ENCODE data around the gene APBB1IP.
"Not testable (repeated sequence)": the region's sequence is repeated elsewhere in the genome, so short reads cannot be mapped to it uniquely, and the experiment has no call there.

The APBB1IP gene

GRCh38 chr10:26474026-26474425 is 35.9 kb downstream of the APBB1IP start:
- TF ChIP-seq ZSCAN5A (tag by site-specific recombination; IDR thresholded peaks at IDR 0.05) (no peak), ZIC2 (tag by site-specific recombination; IDR thresholded peaks at IDR 0.05) (no peak), KLF16 (tag by site-specific recombination; IDR thresholded peaks at IDR 0.05) (no peak), ZNF324 (tag by site-specific recombination; IDR thresholded peaks at IDR 0.05) (no peak), WT1 (tag by site-specific recombination; IDR thresholded peaks at IDR 0.05) (no peak)
- no peaks in the 10 kb centered on the region for H3K4me1 ChIP-seq (ENCODE audit: control insufficient read depth, insufficient read depth, low read length)
- no peaks in the 10 kb centered on the region for H3K36me3 ChIP-seq (ENCODE audit: control insufficient read depth in 2 of 2, insufficient read depth in 1 of 2, low read length in 2 of 2)
- H3K4me3 ChIP-seq (ENCODE audit: low read depth, low read length): no peak overlapping the region
- CTCF ChIA-PET: no interaction called here
- no peak overlapping the region for H3K27ac ChIP-seq (ENCODE audit: extremely low read depth, low read depth, low read length)
- no peaks in the 10 kb centered on the region for H3K9me3 ChIP-seq (ENCODE audit: control insufficient read depth, insufficient read depth, low read depth, low read length)
- POLR2A ChIA-PET: no interaction called here

- H3K9me3 ChIP-seq (ENCODE audit: control insufficient read depth, insufficient read depth, low read depth, low read length); POLR2A ChIA-PET; H3K27ac ChIP-seq (ENCODE audit: extremely low read depth, low read depth, low read length): not testable (repeated sequence)
These were observed 36.7 kb downstream of the APBB1IP start for GRCh38 chr10:26474845-26475244.

GRCh38 chr10:26475386-26475785 is 37.2 kb downstream of the APBB1IP start:
- CTCF ChIA-PET: interaction anchor here (0.7 to 0.8 kb wide), 2 partner anchors 26 to 40 kb away, joined by 3 to 4 read pairs; no protein-coding TSS in a partner anchor
- H3K27ac ChIP-seq (ENCODE audit: extremely low read depth, low read depth, low read length): no peak overlapping the region

More at GRCh38 chr10:26474845-26475244, 36.7 kb downstream of the APBB1IP start:
- not testable (repeated sequence) for H3K36me3 ChIP-seq (ENCODE audit: control insufficient read depth in 2 of 2, insufficient read depth in 1 of 2, low read length in 2 of 2); H3K4me3 ChIP-seq (ENCODE audit: low read depth, low read length); H3K4me1 ChIP-seq (ENCODE audit: control insufficient read depth, insufficient read depth, low read length)
- CTCF ChIA-PET: interaction anchor here (0.7 kb wide), 1 partner anchor 40 kb away, joined by 4 read pairs; no protein-coding TSS in a partner anchor

GRCh38 chr10:26477501-26477900 is 39.4 kb downstream of the APBB1IP start:
- ChIA-PET CTCF (no interaction called here), POLR2A (no interaction called here)
- H3K36me3 ChIP-seq (ENCODE audit: control insufficient read depth in 2 of 2, insufficient read depth in 1 of 2, low read length in 2 of 2): no peaks in the 10 kb centered on the region
- H3K4me1 ChIP-seq (ENCODE audit: control insufficient read depth, insufficient read depth, low read length): no peaks in the 10 kb centered on the region
- no peaks in the 10 kb centered on the region for H3K9me3 ChIP-seq (ENCODE audit: control insufficient read depth, insufficient read depth, low read depth, low read length)
- TF ChIP-seq WT1 (tag by site-specific recombination; IDR thresholded peaks at IDR 0.05) (no peak), ZNF560 (tag by site-specific recombination; IDR thresholded peaks at IDR 0.05; ENCODE audit: borderline replicate concordance) (no peak), ZNF623 (tag by site-specific recombination; IDR thresholded peaks at IDR 0.05) (no peak), ZNF830 (tag by site-specific recombination; IDR thresholded peaks at IDR 0.05; ENCODE audit: low read depth) (no peak), ZNF423 (tag by site-specific recombination; IDR thresholded peaks at IDR 0.05) (no peak), ZNF792 (tag by site-specific recombination; IDR thresholded peaks at IDR 0.05) (no peak), ZBTB1 (tag by site-specific recombination; IDR thresholded peaks at IDR 0.05) (no peak), GLIS2 (tag by site-specific recombination; IDR thresholded peaks at IDR 0.05) (no peak), ZNF133 (tag by site-specific recombination; IDR thresholded peaks at IDR 0.05) (no peak), ZBTB7A (tag by site-specific recombination; IDR thresholded peaks at IDR 0.05; ENCODE audit: low read depth) (no peak), ZNF768 (tag by site-specific recombination; IDR thresholded peaks at IDR 0.05) (no peak), ZSCAN4 (tag by site-specific recombination; IDR thresholded peaks at IDR 0.05) (no peak), ZNF529 (tag by site-specific recombination; IDR thresholded peaks at IDR 0.05; ENCODE audit: insufficient replicate concordance) (no peak), ZNF549 (tag by site-specific recombination; IDR thresholded peaks at IDR 0.05) (no peak), ZNF366 (tag by site-specific recombination; conservative IDR thresholded peaks at IDR 0.05) (no peak)
- TF ChIP-seq, protein P1, sequence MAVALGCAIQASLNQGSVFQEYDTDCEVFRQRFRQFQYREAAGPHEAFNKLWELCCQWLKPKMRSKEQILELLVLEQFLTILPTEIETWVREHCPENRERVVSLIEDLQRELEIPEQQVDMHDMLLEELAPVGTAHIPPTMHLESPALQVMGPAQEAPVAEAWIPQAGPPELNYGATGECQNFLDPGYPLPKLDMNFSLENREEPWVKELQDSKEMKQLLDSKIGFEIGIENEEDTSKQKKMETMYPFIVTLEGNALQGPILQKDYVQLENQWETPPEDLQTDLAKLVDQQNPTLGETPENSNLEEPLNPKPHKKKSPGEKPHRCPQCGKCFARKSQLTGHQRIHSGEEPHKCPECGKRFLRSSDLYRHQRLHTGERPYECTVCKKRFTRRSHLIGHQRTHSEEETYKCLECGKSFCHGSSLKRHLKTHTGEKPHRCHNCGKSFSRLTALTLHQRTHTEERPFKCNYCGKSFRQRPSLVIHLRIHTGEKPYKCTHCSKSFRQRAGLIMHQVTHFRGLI (tag by site-specific recombination; IDR thresholded peaks at IDR 0.05): no peak
- H3K27ac ChIP-seq (ENCODE audit: extremely low read depth, low read depth, low read length): no peak overlapping the region
- H3K4me3 ChIP-seq (ENCODE audit: low read depth, low read length): no peak overlapping the region

More at GRCh38 chr10:26475386-26475785, 37.2 kb downstream of the APBB1IP start:
- Histone ChIP-seq H3K9me3 (ENCODE audit: control insufficient read depth, insufficient read depth, low read depth, low read length) (no peaks in the 10 kb centered on the region), H3K36me3 (ENCODE audit: control insufficient read depth in 2 of 2, insufficient read depth in 1 of 2, low read length in 2 of 2) (no peaks in the 10 kb centered on the region), H3K4me1 (ENCODE audit: control insufficient read depth, insufficient read depth, low read length) (no peaks in the 10 kb centered on the region), H3K4me3 (ENCODE audit: low read depth, low read length) (no peak overlapping the region)
- no peak for TF ChIP-seq ZNF692 (tag by site-specific recombination; IDR thresholded peaks at IDR 0.05)
- no peak for TF ChIP-seq ZNF146 (tag by site-specific recombination; IDR thresholded peaks at IDR 0.05)
- no peak for TF ChIP-seq ZNF660 (tag by site-specific recombination; IDR thresholded peaks at IDR 0.05)
- TF ChIP-seq WT1 (tag by site-specific recombination; IDR thresholded peaks at IDR 0.05): no peak
- POLR2A ChIA-PET: no interaction called here

Data from HEK293 (cell line).